UCSD-AML1 (cell line): ENCODE data around the gene KLK5.

Experiments
- DNase-seq: peaks from one replicate; lab custom pipeline; 2025; ENCODE audit not compliant: unreplicated experiment; lab: John Stamatoyannopoulos, UW

Gene KLK5

DNA sequence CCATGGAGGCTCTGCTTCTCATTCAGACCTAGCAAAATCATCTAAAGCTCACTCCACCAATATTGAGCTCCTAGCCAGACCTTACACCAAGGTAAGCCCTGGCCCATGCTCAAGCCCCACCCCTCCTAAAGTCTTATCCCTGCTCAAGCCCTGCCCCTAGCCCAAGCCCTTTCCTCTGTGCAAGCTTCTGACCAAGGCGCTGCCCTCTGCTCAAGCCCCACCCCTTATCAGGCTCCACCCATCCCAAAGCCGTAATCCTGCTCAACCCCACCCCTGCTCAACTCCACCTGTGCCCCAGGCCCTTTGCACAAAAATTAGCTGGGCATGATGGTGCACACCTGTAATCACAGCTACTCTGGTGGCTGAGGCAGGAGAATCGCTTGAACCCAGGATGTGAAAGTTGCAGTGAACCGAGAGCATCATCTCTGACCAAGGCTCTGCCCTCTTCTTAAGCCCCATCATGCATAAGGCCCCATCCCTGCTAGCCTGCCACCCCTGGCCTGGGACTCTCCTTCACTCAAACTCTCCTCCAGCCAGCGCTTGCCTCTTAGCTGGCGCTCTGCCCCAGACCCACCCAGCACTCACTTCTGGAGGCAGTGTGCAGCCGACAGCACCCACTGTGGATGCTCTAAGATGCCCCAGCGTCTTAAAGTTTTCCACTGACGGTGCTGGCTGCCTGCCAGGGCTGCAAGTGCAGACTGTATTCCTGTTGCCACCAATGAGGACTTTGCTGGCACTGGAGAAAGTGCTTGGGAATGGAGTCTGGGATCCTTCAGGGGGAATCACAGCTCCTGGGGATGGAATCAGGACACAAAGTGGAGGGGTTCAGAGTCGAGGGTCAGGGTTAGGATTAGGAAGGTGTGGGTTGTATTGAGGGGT is 58.1 kb downstream of the KLK5 start:
- no peak for DNase-seq
